Chondrocyte (in vitro differentiated cells): ENCODE data around the gene SBF2. TPM values are rescaled to one million over a fixed set of nuclear protein-coding genes. Genes with fewer than 3 reads are reported as not detected.

Source experiments
- DNase-seq: peaks from one replicate; pipeline ENCODE4 v3.0.0; 2021; ENCODE audit warnings: mixed read lengths, low spot score
- H3K27ac Mint-ChIP-seq: one replicate; pipeline ENCODE4 v1.8.0; 2021; ENCODE audit warnings: mild to moderate bottlenecking, moderate library complexity, mixed read lengths; ENCODE audit not compliant: unreplicated experiment
- H3K27me3 Mint-ChIP-seq: 2 replicates; pipeline ENCODE4 v1.8.0; 2021; ENCODE audit warnings: low read depth, mixed read lengths
- H3K36me3 Mint-ChIP-seq: 2 replicates; pipeline ENCODE4 v1.8.0; 2021; ENCODE audit warnings: low read depth, mixed read lengths
- H3K4me1 Mint-ChIP-seq: 2 replicates; pipeline ENCODE4 v1.8.0; 2021; ENCODE audit warnings: low read depth, mild to moderate bottlenecking, mixed read lengths
- H3K4me3 Mint-ChIP-seq: one replicate; pipeline ENCODE4 v1.8.0; 2021; ENCODE audit warnings: mild to moderate bottlenecking, moderate library complexity, mixed read lengths; ENCODE audit not compliant: unreplicated experiment
- H3K9me3 Mint-ChIP-seq: 2 replicates; pipeline ENCODE4 v1.8.0; 2021; ENCODE audit warnings: low read depth, mixed read lengths
- total RNA-seq: library from RNA; stranded (reverse); gene quantifications from 3 replicates; pipeline ENCODE4 v1.2.1, GENCODE V29; 2021
- TF ChIP-seq, protein P1 (sequence below): fragments of 200-600 bp; sonication (generic); IDR thresholded peaks from 2 replicates; pipeline ENCODE4 v1.5.0; 2021; ENCODE audit warnings: antibody characterized with exemption, mild to moderate bottlenecking, moderate library complexity

Gene SBF2
- total RNA-seq, 1 donor from 2014 or later, result 44.5 TPM

DNA sequence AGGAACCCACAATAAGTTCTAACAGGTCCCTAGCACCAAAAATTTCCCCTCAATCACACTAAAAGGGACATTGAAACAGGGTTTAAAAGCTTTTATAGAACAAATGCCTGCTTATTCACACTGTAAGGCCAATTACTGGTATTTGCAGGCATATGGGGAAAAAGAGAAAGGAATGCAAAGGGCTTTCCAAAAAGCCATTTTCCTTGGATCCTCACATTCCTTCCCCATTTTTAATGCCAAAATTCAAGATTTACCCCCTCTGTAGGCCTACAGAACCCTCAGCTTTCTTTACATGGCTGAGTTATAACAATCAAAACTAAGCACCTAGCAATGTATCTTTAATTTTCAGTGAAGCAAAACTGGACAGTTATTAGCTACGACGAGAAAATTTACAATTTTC, 102.0 kb downstream of the SBF2 start:
- H3K4me3 Mint-ChIP-seq, result no peak overlapping the region
- H3K36me3 Mint-ChIP-seq, result no peaks in the 10 kb centered on the region
- H3K27me3 Mint-ChIP-seq, result no peaks in the 10 kb centered on the region
- no peak overlapping the region for H3K27ac Mint-ChIP-seq
- H3K4me1 Mint-ChIP-seq, result peaks cover 8% of the 10 kb centered on the region
- H3K9me3 Mint-ChIP-seq, result no peaks in the 10 kb centered on the region
- TF ChIP-seq, protein P1, sequence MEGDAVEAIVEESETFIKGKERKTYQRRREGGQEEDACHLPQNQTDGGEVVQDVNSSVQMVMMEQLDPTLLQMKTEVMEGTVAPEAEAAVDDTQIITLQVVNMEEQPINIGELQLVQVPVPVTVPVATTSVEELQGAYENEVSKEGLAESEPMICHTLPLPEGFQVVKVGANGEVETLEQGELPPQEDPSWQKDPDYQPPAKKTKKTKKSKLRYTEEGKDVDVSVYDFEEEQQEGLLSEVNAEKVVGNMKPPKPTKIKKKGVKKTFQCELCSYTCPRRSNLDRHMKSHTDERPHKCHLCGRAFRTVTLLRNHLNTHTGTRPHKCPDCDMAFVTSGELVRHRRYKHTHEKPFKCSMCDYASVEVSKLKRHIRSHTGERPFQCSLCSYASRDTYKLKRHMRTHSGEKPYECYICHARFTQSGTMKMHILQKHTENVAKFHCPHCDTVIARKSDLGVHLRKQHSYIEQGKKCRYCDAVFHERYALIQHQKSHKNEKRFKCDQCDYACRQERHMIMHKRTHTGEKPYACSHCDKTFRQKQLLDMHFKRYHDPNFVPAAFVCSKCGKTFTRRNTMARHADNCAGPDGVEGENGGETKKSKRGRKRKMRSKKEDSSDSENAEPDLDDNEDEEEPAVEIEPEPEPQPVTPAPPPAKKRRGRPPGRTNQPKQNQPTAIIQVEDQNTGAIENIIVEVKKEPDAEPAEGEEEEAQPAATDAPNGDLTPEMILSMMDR, result no peak
- no peak for DNase-seq

DNA sequence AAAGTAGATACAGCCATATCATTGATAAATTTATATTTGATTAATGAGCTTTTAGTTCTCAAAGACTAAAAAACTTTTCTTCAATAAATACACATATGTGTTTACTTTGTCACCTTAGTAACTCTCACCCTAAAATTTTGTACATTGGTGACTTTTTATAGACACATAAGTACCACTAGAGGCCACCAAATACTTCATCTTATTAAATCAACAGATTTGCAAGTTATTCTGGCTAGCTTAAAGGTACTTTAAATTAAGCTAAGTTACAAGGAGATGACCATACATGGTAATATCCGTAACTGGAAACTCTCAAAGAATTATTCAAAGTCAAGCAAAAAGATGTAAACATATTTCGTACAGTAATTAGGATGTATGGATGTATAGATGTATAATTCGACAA, 112.2 kb downstream of the SBF2 start:
- TF ChIP-seq, protein P1, result peak; percentile 82
- Mint-ChIP-seq H3K4me3 (no peak overlapping the region), H3K4me1 (peaks cover 2% of the 10 kb centered on the region), H3K27ac (no peak overlapping the region), H3K27me3 (no peaks in the 10 kb centered on the region), H3K36me3 (peaks cover 4% of the 10 kb centered on the region), H3K9me3 (no peaks in the 10 kb centered on the region)
- no peak for DNase-seq

DNA sequence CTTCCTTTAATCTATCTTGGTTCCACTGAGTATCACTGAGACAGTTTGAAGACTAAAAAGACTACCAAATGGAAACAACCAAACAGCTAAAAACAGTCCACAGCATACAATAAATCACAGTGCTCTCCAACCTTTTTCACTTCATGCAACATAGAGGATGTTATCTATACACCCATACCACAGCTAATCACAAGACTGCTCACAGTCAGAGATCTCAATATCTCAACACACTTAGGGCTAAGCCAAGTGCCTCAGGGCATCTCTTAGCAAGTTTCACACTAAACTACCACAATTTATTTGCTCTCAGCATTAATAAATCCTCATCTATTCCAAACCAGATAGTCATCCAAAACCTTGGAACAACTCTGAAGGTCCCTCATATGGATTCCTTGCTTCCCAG, 129.4 kb downstream of the SBF2 start:
- no peaks in the 10 kb centered on the region for H3K36me3 Mint-ChIP-seq
- no peak for DNase-seq
- no peak overlapping the region for H3K4me3 Mint-ChIP-seq
- H3K4me1 Mint-ChIP-seq, result peaks cover 29% of the 10 kb centered on the region
- TF ChIP-seq, protein P1, result no peak
- H3K27ac Mint-ChIP-seq, result no peak overlapping the region
- H3K27me3 Mint-ChIP-seq, result no peaks in the 10 kb centered on the region
- H3K9me3 Mint-ChIP-seq, result no peaks in the 10 kb centered on the region

DNA sequence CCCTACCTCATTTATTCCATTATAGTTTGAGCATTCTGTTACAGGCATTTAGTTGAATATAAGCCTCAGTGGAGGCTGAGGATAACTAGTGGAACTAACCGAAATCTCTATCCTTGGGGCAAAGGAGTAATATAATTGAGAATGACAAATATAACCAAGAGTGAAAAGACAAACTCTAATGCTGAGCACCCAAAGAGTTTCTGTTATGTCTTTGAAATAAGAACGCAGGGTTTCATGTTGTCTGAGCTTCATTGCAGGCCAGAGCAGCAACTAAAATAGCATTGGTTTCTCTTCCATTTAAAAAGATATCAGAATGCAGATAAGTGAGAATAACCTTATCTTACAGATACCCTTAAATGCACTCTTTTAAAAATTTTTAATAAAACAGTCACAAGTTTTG, 131.8 kb downstream of the SBF2 start:
- Mint-ChIP-seq H3K27ac (no peak overlapping the region), H3K9me3 (peaks cover 13% of the 10 kb centered on the region), H3K36me3 (no peaks in the 10 kb centered on the region), H3K4me1 (peaks cover 33% of the 10 kb centered on the region), H3K4me3 (no peak overlapping the region), H3K27me3 (no peaks in the 10 kb centered on the region)
- TF ChIP-seq, protein P1, result no peak
- no peak for DNase-seq

DNA sequence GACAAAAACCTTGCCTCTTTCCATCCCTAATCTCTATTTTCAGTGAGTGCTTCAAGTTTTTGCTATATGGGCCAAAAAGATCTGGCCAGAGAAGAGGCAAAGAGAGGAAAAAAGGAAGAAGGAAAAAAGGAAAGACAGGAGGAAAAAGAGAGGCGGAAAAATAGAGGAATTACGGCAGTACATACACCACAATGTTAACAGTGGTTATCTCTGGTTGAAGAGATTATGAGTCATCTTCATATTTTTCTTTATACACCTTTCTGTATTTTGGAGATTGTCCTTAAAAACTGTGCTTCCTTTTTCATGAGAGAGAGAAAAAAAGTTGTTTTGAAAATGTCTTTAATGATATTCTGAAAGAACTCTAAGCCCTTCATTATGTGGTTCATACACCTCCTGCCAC, 133.7 kb downstream of the SBF2 start:
- Mint-ChIP-seq H3K4me1 (peaks cover 33% of the 10 kb centered on the region), H3K36me3 (no peaks in the 10 kb centered on the region), H3K4me3 (no peak overlapping the region), H3K27ac (no peak overlapping the region), H3K9me3 (peaks cover 19% of the 10 kb centered on the region), H3K27me3 (no peaks in the 10 kb centered on the region)
- no peak for DNase-seq
- TF ChIP-seq, protein P1, result no peak
